NCI-H2196 treated with DMSO at 0.1 percent for 48 hours (cell line): Measurements from ENCODE around the gene PAK5.

ENCODE experiments used
- DNase-seq: peaks from one replicate; lab custom pipeline; 2025; ENCODE audit not compliant: unreplicated experiment; lab: John Stamatoyannopoulos, UW

The PAK5 gene

GRCh38 chr20:9532069-9532838 is 306.6 kb downstream of the PAK5 start:
- no peak for DNase-seq

GRCh38 chr20:9531581-9531980 is 307.3 kb downstream of the PAK5 start:
- no peak for DNase-seq

GRCh38 chr20:9523636-9524035 is 315.2 kb downstream of the PAK5 start:
- DNase-seq: no peak

DNA sequence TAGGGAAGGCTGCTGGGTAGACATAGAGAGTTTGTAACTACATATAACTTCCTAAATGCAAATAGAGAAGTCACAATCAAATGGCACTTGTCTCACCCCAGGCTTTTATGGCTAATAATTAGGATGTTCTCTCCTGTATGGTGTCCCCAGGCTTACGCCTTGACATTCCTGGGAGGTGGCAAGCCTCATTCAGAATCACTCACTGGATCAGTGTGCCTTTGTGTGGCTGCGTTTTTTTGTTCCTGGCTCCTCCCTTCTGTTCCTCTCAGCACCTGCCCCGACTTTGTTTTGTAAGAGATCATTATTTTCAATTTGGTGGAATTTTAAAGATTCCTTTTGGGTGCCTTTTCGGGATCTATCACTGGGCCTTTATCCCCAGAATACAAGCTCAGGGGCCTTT is 318.8 kb downstream of the PAK5 start:
- no peak for DNase-seq

DNA sequence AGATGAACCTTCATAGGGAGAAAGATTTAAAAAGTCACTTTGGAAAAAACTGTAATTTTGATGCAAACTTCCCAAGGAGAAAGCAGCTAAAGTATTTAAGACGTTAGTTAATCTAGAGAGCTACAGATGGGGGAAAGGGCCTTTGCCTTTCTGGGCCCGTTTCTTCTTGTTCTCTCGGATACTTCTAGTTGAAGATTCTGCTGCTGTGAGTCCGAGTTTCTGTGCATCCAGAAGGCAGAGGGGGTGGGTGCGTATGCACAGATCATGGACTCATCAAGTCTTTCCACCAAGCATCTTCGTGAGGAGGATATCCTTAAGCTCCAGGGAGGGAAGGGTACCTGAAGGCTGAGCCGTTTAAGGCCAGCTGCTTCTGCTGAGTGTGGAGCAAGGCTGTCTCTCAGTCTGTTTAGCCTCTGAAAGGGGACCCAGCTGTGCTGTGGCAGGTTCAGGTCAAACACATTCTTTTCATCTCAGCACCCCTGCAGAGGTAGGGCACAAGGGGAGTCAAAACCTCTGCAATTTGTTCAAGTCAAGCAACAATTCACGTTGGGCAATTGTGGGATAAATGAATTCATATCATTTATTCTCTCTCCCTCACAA is 320.2 kb downstream of the PAK5 start:
- no peak for DNase-seq

DNA sequence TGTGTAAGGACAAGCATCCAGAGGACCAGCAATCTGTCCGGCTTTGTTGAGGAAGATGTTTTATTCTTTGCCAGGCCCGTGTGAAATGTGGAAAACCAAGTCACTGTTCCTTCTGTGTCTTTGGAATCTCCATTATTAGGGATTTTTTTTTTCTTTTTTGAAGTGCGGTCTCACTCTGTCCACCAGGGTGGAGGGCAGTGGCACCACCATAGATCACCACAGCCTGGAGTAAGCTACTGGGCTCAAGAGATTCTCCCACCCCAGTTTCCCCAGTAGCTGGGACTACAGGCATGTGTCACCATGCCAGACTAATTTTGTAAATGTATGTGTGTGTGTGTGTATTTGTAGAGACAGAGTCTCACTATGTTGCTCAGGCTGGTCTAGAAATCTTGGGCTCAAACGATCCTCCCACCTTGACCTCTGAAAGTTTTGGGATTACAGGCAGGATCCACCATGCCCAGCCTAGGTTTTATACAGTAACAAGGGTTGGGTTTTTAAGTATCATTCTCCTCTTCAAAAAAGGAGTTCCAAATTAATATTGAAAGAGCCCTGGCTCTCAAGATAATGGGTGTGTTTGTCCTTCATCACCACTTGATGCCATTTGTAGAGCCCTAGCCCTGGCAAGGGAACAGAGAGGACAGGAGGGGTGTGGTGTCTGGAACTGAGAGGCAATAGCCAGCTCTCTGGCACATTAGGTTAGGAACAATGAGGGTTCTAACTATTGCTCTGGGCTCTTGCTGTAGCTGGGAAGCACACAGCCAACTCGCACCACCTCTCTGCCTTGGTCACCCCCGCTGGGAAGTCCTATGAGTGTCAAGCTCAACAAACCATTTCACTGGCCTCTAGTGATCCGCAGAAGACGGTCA is 321.3 kb downstream of the PAK5 start:
- no peak for DNase-seq

DNA sequence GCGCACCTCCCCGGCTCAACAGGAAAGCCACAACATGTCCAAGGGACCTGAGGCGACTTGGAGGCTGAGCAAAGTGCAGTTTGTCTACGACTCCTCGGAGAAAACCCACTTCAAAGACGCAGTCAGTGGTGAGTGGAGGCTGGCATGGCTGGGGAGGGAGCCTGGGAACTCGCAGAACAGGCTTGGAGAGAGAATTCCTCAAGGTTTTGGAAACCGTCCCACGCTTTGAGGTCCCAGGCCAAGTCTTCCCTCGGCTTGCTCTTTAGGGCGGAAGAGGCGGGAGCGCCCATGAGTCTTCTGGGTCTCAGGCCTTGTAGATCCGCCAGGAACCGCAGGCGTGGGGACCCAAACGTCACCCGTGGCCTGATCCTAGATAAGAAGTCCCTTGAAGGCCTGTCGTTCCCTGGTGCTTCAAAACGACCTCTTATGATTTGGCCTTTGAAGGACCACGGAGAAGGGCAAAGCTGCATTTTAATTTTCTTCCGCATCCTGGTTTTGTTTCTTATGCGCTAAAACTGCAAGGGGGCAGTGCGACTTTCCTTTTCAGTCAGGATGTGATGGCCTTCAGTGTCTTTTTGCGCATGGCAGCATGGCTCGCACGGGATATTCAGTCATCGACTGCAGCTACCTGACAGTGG is 322.5 kb downstream of the PAK5 start:
- no peak for DNase-seq

GRCh38 chr20:9515741-9516233 is 323.1 kb downstream of the PAK5 start:
- no peak for DNase-seq

- no peak for DNase-seq
These were observed 323.7 kb downstream of the PAK5 start for GRCh38 chr20:9515214-9515585.

DNA sequence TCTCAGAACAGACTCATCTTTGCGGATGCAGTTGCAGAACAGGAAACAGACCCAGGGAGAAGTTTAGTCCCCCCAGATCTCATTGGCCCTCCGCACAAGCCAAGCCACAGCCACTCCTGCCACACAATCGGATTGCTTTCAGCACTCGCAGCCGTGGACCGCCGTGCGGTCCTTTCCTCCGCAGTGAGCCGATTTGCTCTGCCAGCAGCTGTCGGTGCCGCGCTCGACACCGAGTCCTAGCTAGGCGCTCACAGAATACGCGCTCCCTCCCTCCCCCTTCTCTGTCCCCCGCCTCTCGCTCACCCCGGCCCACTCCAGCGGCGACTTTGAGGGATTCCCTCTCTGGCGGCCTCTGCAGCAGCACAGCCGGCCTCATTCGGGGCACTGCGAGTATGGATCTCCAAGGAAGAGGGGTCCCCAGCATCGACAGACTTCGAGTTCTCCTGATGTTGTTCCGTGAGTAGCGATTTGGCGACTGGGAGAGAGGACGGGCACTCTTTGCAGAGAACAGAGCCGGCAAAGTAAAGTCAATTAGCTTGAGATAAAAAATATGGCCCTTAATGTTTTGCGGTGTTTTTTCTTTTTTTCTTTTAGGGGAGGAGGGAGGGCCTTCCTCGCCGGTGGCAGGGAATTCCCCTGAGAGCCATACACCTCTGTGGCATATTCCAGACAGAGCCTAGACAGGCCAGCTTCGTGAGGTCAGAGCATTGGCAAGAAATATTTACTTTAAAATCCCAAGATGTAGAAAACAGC is 324.2 kb downstream of the PAK5 start, which contains the start of gene LAMP5:
Gene LAMP5 (plus strand): TSS at position 130 of the 753 bp plus-strand sequence. CDS start 263 bp downstream, at position 393.
- DNase-seq: no peak

DNA sequence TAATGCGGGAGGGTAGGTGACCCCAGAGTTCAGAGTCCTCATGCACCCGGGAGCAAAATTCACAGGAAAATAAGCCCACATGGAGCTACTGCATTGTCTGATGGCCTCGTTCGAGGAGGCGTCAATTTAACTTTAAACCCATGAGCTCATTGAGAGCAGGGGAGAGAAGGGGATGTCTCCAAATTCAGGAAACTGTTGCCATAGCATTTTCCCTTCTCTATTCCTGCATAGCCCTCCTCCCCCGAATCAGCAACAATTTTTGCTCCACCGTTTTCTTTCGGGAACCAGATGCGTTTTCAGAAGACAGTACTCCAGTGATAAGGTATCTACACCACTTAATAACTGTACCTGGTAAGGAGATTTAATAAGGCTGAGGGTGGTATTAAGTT is 324.8 kb downstream of the PAK5 start:
- no peak for DNase-seq

DNA sequence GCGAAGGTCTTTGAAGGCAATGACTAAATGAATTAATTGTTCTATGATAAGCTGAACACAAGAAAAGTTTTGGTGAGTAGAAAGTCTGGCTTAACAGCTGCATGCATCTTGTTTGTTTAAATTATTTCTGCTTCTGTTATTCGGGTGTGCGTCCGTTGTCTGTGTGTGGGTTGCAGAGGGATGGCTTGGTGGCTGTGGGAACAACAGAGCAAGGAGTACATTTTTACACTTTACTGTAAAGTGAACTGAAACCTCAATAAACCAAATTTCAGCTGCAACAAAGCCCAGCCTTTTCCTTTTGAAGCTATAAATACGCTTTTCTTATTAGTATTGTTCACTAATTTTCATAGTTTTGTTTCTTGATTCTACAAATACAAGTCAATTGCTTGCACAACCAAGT is 328.0 kb downstream of the PAK5 start:
- no peak for DNase-seq

GRCh38 chr20:9509246-9509645 is 329.6 kb downstream of the PAK5 start:
- DNase-seq: no peak

GRCh38 chr20:9508696-9509178 is 330.1 kb downstream of the PAK5 start:
- DNase-seq: no peak

DNA sequence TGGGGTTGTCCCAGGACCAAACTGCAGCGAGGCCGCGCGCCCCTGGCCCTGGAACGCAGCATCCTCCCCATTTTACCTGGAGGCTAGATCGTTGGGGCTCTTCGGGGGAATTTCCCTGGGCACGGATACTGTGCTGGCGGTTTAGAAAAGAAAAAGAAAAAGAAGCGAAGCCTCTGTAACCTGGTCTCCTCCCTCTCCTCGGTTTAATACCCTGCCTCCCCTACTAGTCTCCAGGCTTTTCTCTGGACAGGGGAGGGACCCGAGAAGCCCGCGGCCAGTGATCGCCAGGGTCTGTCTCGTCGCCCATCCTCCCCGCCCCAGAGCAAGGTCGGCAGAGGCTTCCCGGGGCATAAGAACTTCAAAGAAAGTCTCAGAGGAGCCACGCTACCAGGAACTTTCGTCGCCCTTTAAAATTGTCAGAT is 330.6 kb downstream of the PAK5 start:
- no peak for DNase-seq

DNA sequence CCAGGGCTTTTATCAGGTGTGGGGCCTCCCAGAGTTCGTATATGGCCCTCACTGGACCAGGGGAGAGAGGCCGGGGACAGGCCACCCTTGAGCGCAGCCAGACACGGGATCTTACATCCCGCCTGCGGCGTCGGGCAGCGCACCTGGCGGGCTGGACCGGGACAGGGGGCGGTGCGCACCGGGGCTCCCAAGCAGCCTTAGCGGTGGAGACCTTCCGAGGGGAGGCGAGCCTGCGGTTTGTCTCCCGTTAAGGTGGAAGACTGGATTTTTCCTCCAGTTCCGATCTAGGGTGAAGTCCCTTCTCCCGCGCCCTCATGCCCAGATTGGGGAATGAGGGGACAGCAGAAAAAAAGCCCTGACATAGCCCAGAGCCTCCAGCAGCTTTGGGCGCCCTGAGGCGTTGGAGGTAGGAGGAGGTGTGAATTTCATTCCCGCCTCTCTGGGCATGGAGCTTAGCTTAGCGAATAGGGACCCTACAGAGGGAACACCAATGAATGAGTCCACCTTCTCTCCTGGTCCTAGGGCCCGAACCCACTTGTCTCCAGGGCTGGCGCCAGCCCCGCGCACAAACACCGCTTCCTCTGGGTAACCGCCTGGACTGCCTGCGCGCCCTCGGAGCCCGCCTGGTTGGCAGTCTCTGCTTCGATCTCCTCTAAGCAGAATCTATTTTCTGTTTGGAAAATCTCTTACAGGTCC is 331.2 kb downstream of the PAK5 start:
- DNase-seq: no peak

DNA sequence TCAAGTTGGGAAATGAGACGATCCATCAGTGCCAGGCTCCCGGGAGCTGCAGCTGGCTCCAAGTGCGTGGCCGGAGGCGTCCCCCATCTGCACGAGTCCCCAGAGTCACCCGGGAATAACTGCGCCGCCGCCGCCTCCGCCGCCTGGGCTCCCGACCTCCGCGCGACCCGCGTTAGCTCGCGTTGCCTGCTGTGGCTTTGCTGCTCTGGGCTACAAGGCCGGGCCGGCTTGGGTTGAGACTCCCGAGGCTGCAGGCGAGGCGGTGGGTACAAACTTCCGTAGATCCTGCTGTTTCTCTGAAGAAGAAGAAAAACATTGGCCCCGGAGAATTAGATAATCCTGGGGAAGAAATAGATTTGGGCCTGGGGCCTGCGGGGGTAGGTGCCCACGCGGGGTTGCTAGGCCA is 331.9 kb downstream of the PAK5 start:
- DNase-seq: no peak

DNA sequence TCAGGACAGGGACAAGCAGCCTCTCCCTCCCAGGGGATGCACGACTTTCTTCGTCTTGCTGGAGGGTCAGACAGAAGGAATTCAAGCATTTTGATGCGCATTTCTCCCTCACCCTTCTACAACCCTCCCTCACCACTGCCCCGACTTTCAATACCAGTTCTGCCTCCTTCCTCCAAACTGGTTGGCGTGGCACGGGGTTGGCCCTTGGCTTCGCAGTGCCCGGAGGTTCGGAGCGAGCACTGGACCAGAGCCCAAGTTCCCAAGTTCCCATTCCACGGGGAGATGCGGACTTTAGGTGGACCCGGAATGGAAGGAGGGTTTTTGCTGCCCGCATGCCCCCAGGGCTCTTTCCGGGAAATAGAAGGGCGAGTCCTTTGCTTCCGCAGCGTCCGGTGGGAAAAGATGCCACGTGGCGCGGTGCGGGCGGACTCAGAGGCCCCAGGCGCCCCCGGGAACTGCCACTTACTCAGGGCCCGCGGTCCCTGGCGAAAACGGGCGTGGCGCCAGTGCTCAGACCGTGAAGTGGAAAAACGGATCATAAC is 332.5 kb downstream of the PAK5 start:
- no peak for DNase-seq

- DNase-seq: no peak
These were observed 335.2 kb downstream of the PAK5 start for GRCh38 chr20:9503526-9504245.
